Stimulated activated naive CD8-positive, alpha-beta T cell treated with anti-CD3 and anti-CD28 coated beads, Interleukin-15, Interleukin-2, amounts not matched to agents 100 U/mL and 50 U/mL, for 24 hours (primary cell): Measurements from ENCODE around the gene TOE1.
"Not testable (repeated sequence)": the region's sequence is repeated elsewhere in the genome, so short reads cannot be mapped to it uniquely, and the experiment has no call there.

ENCODE experiments used
- ATAC-seq: fragments of 150-1000 bp; cut with Tn5 transposase; one replicate; pipeline ENCODE4 v1.10.0; 2021
- DNase-seq: peaks from one replicate; pipeline ENCODE4 v3.0.0; 2021

The TOE1 gene

DNA sequence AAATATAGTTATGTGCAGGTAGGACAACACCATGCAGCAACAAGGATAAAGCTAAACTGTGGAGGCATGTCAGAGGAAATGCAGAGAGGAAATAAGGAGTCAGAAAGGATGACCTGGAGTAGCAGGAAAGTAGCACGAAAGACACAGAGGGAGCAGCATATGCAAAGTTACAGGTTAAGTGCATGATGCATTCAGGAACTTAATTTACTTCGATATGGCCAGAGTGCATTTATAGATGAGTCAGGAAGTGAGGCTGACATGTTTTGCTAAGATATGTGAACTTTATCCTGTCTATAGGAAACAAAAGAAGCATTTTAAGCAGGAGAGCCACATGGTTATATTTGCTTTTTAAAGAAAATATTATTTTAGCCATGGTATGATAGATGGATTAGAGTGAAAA, 15.7 kb downstream of the TOE1 start:
- ATAC-seq = no peak
- no peak for DNase-seq

- DNase-seq (no peak), ATAC-seq (no peak)
Observed at GRCh38 chr1:45356186-45356585, 16.2 kb downstream of the TOE1 start.

- DNase-seq = peak; percentile 59
Observed at GRCh38 chr1:45359882-45360513, 20.0 kb downstream of the TOE1 start.

GRCh38 chr1:45360981-45361380, 21.0 kb downstream of the TOE1 start:
- not testable (repeated sequence) for ATAC-seq, DNase-seq

More at GRCh38 chr1:45359882-45360513, 20.0 kb downstream of the TOE1 start:
- peak; percentile 55 for ATAC-seq

DNA sequence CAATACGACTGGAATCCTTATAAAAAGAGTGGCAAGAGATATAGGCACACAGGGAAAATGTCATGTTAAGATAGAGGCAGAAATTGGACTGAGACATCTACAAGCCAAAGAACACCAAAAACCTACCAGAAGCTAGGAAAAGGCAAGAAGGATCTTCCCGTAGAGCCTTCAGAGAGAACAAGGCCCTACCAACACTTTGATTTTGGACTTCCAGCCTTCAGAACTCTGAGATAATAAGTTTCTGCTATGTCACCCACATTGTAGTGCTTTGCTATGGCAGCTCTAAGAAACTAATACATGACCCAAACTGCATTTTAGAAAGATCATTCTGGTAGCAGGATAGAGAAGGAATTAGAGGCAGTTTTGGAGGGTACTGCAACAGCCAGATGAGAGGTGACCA, 24.3 kb downstream of the TOE1 start:
- DNase-seq (no peak), ATAC-seq (no peak)

DNA sequence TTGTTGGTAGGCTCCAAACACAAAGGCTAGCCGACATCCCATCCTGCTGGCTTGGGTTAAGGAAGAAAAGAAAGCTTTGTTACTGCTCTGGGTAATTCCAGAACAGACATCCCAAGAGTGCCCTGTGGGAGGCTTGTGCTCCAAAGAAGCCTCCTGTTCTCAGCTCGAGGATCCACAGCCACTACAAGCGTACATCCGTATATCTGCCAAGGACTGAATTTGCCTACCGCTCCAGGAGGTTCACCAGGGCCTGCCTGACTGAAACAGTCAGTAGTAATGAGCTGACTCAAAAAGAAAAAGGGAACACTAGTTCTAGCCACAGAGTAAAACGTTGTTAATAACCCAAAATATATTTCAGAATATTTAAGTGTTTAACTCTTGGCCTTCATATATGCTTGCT, 25.1 kb downstream of the TOE1 start:
- no peak for DNase-seq
- no peak for ATAC-seq

- ATAC-seq = no peak
- DNase-seq = no peak
Observed at GRCh38 chr1:45370575-45370974, 30.6 kb downstream of the TOE1 start.

DNA sequence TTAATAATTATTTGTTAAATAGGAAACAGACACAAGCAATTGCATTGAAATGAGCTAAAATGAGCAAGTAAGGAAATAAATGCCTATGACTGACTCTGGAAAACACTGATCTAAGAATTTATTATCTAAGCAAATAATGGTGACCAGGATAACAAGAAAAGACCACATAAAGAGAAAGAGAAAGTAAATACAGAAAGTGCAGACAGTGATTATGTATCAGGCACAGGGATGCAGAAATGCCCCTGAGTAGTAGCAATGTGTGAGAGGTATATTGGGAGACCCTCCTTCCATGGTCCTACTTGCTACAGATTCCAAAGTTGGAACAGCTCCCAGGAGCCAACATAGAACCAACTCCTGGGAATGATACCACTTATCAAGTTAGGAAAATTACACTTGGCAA, 33.6 kb downstream of the TOE1 start:
- DNase-seq (no peak), ATAC-seq (no peak)

- DNase-seq = no peak
- ATAC-seq = no peak
Observed at GRCh38 chr1:45375104-45376090, 35.4 kb downstream of the TOE1 start.

DNA sequence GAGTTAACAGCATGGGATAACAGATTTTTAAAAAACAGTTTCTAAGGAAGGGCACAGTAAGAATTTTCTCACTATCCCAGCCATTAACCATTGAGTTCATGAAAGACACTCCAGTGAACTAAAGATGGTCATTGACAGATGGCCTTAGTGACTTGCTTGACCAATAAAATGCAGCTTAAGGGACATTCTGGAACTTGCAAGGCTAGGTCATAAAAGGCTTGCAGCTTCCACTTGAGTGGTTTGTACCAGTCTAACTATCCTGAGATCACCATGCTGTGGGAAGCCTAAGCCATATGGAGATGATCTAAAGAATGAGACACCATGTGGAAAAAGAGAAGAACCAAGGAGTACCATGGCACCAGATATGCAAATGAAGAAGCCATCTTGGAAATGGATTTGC, 38.2 kb downstream of the TOE1 start:
- ATAC-seq = no peak

GRCh38 chr1:45379524-45379923, 39.6 kb downstream of the TOE1 start:
- ATAC-seq (no peak), DNase-seq (no peak)

More for the DNA sequence above, 38.2 kb downstream of the TOE1 start:
- DNase-seq = no peak

DNA sequence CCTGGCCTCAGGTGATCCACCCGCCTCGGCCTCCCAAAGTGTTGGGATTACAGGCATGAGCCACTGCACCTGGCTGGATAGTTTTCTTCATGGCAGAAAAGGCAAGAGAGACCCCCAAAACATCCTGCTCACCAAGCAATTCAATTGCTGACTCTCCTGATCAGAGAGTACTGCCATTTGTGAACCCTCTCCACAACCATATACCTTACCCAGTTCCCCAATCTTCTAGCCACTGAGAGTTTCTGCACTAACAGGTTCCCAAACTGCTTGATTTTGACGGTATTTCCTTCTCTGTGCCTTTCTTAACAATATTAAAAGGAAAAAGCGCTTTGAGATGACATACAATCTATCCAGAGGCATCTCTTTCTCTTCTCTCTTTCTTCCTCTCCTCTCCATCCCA, 40.2 kb downstream of the TOE1 start:
- DNase-seq = no peak
- ATAC-seq = no peak

DNA sequence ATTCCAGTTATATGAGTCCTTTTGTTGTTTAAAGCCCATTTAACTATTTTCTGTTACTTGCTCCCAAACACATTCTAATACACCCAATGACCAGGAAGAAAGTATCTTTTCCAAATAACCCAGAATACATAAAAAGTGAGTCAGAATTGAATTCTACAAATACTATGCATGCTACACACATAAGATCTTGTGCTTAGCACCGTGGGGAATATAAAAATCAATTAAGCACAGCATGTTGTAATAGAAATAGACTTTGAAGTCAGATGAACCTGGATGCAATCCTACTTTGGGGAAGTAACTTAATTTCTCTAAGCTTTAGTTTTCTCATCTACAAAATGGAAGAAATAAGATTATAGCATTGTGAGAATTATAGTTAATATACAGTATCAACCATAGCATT, 40.8 kb downstream of the TOE1 start:
- ATAC-seq (no peak), DNase-seq (no peak)

- DNase-seq (no peak), ATAC-seq (no peak)
Observed at GRCh38 chr1:45381243-45381642, 41.3 kb downstream of the TOE1 start.

DNA sequence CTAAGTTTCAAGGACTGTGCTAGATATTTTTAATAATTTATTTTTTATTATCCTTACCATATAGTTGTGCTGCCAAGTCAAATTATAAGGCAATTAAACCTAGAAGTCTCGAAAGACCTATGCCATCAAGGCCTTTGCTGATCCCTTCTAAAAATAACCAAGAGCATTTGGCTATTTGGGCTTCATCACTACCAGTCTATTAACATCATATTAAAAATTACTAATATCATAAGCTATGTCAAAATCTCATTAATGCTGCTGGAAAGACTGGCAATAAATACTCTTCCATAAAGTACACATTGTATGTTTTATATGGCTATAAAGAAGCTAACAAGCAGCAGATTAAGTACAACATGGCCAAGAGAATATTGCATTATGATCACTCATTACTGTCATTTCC, 43.2 kb downstream of the TOE1 start:
- no peak for DNase-seq
- ATAC-seq = no peak

DNA sequence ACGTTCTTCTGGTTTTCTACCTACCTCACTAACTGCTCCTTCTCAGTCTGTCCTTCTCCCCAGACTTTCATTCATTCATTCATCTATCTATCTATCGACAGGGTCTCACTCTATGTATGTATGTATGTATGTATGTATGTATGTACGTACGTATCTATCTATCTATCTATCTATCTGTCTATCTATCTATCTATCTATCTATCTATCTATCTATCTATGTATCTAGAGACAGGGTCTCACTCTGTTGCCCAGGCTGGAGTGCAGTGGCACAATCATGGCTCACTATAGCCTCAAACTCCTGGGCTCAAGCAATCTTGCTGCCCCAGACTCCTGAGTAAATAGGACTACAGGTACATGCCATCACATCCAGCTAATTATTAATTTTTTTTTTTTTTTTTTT, 44.2 kb downstream of the TOE1 start:
- not testable (repeated sequence) for DNase-seq, ATAC-seq

GRCh38 chr1:45385302-45385701, 45.3 kb downstream of the TOE1 start:
- DNase-seq (no peak), ATAC-seq (no peak)

DNA sequence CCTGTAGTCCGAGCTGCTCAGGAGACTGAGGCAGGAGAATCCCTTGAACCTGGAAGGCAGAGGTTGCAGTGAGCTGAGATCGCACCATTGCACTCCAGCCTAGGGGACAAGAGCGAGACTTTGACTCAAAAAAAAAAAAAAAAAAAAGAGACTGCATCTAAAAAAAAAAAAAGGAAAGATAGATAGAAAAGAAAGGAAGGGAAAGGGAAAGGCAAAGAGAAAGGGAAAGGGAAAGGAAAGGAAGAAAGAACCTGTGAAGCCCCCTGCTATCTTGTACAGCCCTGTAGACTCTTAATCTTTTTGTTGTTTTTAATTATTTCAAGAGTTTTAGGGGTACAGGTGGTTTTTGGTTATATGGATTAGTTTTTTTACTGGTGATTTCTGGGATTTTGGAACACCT, 46.2 kb downstream of the TOE1 start:
- DNase-seq = no peak
- no peak for ATAC-seq
